GM23338 (cell line): ENCODE data around the gene SFTPD. TPM values are rescaled to one million over a fixed set of nuclear protein-coding genes. Genes with fewer than 3 reads are reported as not detected.

Source experiments
- ATAC-seq: fragments of 200-7000 bp; cut with Tn5 transposase; 3 replicates; pipeline ENCODE4 v1.9.1; 2020
- DNase-seq: peaks from one replicate; pipeline ENCODE4 v3.0.0-alpha.2; 2015; ENCODE audit warnings: low spot score
- H2AFZ ChIP-seq: fragments of 200-600 bp; sonication (generic); 2 replicates; pipeline ENCODE4 v1.8.0; 2016; ENCODE audit warnings: antibody characterized with exemption, mild to moderate bottlenecking, moderate library complexity
- H3F3A ChIP-seq: fragments of 200-600 bp; sonication (generic); replicated peaks from 2 replicates; pipeline ENCODE4 v1.8.0; 2017; ENCODE audit warnings: antibody characterized with exemption, mixed run types, low read depth
- H3K27ac ChIP-seq: fragments of 200-600 bp; sonication (generic); 2 replicates; pipeline ENCODE4 v1.6.1; 2016; ENCODE audit warnings: low read depth
- H3K27me3 ChIP-seq: fragments of 200-600 bp; sonication (generic); 2 replicates; pipeline ENCODE4 v1.8.0; 2016; ENCODE audit warnings: mild to moderate bottlenecking, mixed run types, moderate library complexity; ENCODE audit not compliant: insufficient read depth
- H3K36me3 ChIP-seq: fragments of 200-600 bp; sonication (generic); 2 replicates; pipeline ENCODE4 v1.8.0; 2016; ENCODE audit warnings: mild to moderate bottlenecking; ENCODE audit not compliant: insufficient read depth
- H3K4me1 ChIP-seq: fragments of 200-600 bp; sonication (generic); 2 replicates; pipeline ENCODE4 v1.8.0; 2016; ENCODE audit warnings: mild to moderate bottlenecking, moderate library complexity; ENCODE audit not compliant: insufficient read depth
- H3K4me2 ChIP-seq: fragments of 200-600 bp; sonication (generic); 2 replicates; pipeline ENCODE4 v1.7.1; 2017; ENCODE audit warnings: mixed run types
- H3K4me3 ChIP-seq: fragments of 200-600 bp; sonication (generic); 2 replicates; pipeline ENCODE4 v1.6.1; 2016; ENCODE audit warnings: mixed run types
- H3K79me2 ChIP-seq: fragments of 200-600 bp; sonication (generic); replicated peaks from 2 replicates; pipeline ENCODE4 v1.8.0; 2017; ENCODE audit warnings: mild to moderate bottlenecking; ENCODE audit not compliant: insufficient read depth
- H3K9me2 ChIP-seq: fragments of 200-600 bp; sonication (generic); 2 replicates; pipeline ENCODE4 v1.8.0; 2017; ENCODE audit not compliant: insufficient read depth
- H4K20me1 ChIP-seq: fragments of 200-600 bp; sonication (generic); replicated peaks from 2 replicates; pipeline ENCODE4 v1.8.0; 2017; ENCODE audit warnings: mild to moderate bottlenecking; ENCODE audit not compliant: insufficient read depth
- H3K27ac Mint-ChIP-seq: 2 replicates; pipeline ENCODE4 v1.8.0; 2020; ENCODE audit warnings: inconsistent platforms, mild to moderate bottlenecking, moderate library complexity, mixed read lengths
- H3K27me3 Mint-ChIP-seq: 3 replicates; pipeline ENCODE4 v1.8.0; 2022; ENCODE audit warnings: low read depth, mild to moderate bottlenecking, moderate library complexity, mixed read lengths, inconsistent platforms; ENCODE audit not compliant: insufficient read depth, poor library complexity
- H3K36me3 Mint-ChIP-seq: 3 replicates; pipeline ENCODE4 v1.8.0; 2021; ENCODE audit warnings: low read depth, mild to moderate bottlenecking, inconsistent platforms, moderate library complexity, mixed read lengths
- H3K4me1 Mint-ChIP-seq: 3 replicates; pipeline ENCODE4 v1.8.0; 2020; ENCODE audit warnings: mild to moderate bottlenecking, inconsistent platforms, mixed read lengths
- H3K4me3 Mint-ChIP-seq: 3 replicates; pipeline ENCODE4 v1.8.0; 2021; ENCODE audit warnings: moderate library complexity, mild to moderate bottlenecking, inconsistent platforms, mixed read lengths
- H3K9me3 Mint-ChIP-seq: 3 replicates; pipeline ENCODE4 v1.8.0; 2020; ENCODE audit warnings: moderate library complexity, mild to moderate bottlenecking, inconsistent platforms, mixed read lengths
- CREB1 ChIP-seq: fragments of 250-450 bp; sonication (Bioruptor Pico); IDR thresholded peaks from 2 replicates; pipeline ENCODE4 v1.5.0; 2020; ENCODE audit warnings: low read depth, mild to moderate bottlenecking, moderate library complexity
- EZH2 ChIP-seq: fragments of 200-600 bp; sonication (generic); IDR thresholded peaks from one replicate; pipeline ENCODE4 v1.8.0; 2017; ENCODE audit warnings: antibody characterized with exemption, mild to moderate bottlenecking, low read depth; ENCODE audit not compliant: unreplicated experiment
- EZH2phosphoT487 ChIP-seq: fragments of 200-600 bp; sonication (generic); IDR thresholded peaks from one replicate; pipeline ENCODE4 v1.8.1; 2018; ENCODE audit warnings: antibody characterized with exemption; ENCODE audit not compliant: unreplicated experiment
- JUNB ChIP-seq: IDR thresholded peaks from one replicate; pipeline ENCODE4 v1.6.1; 2016; ENCODE audit warnings: antibody characterized with exemption; ENCODE audit not compliant: unreplicated experiment
- NANOG ChIP-seq: IDR thresholded peaks from 2 replicates; pipeline ENCODE4 v1.6.1; 2016; ENCODE audit warnings: antibody characterized with exemption, borderline replicate concordance
- POLR2AphosphoS5 ChIP-seq: IDR thresholded peaks from 2 replicates; pipeline ENCODE4 v1.6.1; 2016; ENCODE audit warnings: antibody characterized with exemption, low read depth
- STAT1 ChIP-seq: IDR thresholded peaks from one replicate; pipeline ENCODE4 v1.6.1; 2016; ENCODE audit warnings: antibody characterized with exemption; ENCODE audit not compliant: unreplicated experiment
- ZNF114 ChIP-seq: fragments of 250-450 bp; sonication (Bioruptor Pico); IDR thresholded peaks from 2 replicates; pipeline ENCODE4 v1.5.0; 2020; ENCODE audit warnings: mild to moderate bottlenecking, moderate library complexity
- ZNF331 ChIP-seq: fragments of 250-450 bp; sonication (Bioruptor Pico); IDR thresholded peaks from 2 replicates; pipeline ENCODE4 v1.5.0; 2020; ENCODE audit warnings: low read depth, mild to moderate bottlenecking, moderate library complexity
- polyA plus RNA-seq: library from polyadenylated mRNA; unstranded; fragments of >200 nt; fragmentation: Nextera tagmentation; extraction: Ambion mirVana; gene quantifications from 2 replicates; pipeline ENCODE4 v1.2.1, GENCODE V29; 2016
- total RNA-seq: library from RNA; depleted of rRNA; stranded (reverse); fragments of >200 nt; shearing (Covaris generic); gene quantifications from 2 replicates; pipeline ENCODE4 v1.2.3, GENCODE V29; 2014
- TF ChIP-seq, protein P1 (sequence below), 2 experiments: fragments of 200-600 bp in 1 of 2; sonication (generic) in 1 of 2; conservative IDR thresholded peaks; 2 replicates each; pipeline versions ENCODE4 v1.5.1 to v1.6.1; 2016 to 2017; ENCODE audit warnings: antibody characterized with exemption in 2 of 2, low read depth in 2 of 2, mild to moderate bottlenecking in 2 of 2, moderate library complexity in 1 of 2
- TF ChIP-seq, protein P2 (sequence below): IDR thresholded peaks from one replicate; pipeline ENCODE4 v1.6.1; 2018; ENCODE audit warnings: antibody characterized with exemption; ENCODE audit not compliant: unreplicated experiment
- TF ChIP-seq, protein P3 (sequence below): IDR thresholded peaks from 2 replicates; pipeline ENCODE4 v1.6.1; 2016; ENCODE audit warnings: antibody characterized with exemption
- TF ChIP-seq, protein P4 (sequence below): fragments of 250-450 bp; sonication (Bioruptor Pico); IDR thresholded peaks from 2 replicates; pipeline ENCODE4 v1.5.0; 2020; ENCODE audit warnings: mild to moderate bottlenecking, moderate library complexity

The SFTPD gene
- total and polyA plus RNA-seq, 2 experiments from 2014 or later: not detected

DNA sequence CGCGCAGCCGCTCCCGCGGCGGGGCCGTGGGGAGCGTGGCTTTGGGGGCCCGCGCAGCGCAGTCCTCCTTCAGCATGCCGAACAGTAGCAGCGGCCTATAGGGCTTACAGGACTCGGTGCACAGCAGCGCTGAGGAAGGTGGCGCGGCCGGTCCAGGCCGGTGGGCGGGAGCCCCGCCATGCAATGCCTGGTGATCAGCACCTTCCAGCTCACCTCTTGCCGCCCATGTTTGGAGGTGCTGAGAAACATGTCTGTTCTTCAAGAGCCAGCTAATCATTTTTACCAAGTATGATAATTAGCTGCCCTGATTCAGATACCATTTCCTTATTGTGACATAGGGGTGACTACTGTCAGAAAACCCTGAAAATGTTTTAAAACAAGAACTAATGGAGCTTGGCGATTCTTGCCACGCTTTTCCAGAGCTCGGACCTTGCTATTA is 33.5 kb upstream of the SFTPD start:
- no peaks in the 10 kb centered on the region for H3K36me3 ChIP-seq
- H2AFZ ChIP-seq: peak overlapping the region; percentile 97
- H3K9me3 Mint-ChIP-seq: no peaks in the 10 kb centered on the region
- peaks cover 25% of the 10 kb centered on the region for H3K27me3 Mint-ChIP-seq
- no peaks in the 10 kb centered on the region for H3K9me2 ChIP-seq
- no peaks in the 10 kb centered on the region for H3F3A ChIP-seq
- no peak for TF ChIP-seq POLR2AphosphoS5
- TF ChIP-seq ZNF331 (CRISPR knock-in tag): no peak
- no peak for TF ChIP-seq STAT1
- TF ChIP-seq, protein P1, sequence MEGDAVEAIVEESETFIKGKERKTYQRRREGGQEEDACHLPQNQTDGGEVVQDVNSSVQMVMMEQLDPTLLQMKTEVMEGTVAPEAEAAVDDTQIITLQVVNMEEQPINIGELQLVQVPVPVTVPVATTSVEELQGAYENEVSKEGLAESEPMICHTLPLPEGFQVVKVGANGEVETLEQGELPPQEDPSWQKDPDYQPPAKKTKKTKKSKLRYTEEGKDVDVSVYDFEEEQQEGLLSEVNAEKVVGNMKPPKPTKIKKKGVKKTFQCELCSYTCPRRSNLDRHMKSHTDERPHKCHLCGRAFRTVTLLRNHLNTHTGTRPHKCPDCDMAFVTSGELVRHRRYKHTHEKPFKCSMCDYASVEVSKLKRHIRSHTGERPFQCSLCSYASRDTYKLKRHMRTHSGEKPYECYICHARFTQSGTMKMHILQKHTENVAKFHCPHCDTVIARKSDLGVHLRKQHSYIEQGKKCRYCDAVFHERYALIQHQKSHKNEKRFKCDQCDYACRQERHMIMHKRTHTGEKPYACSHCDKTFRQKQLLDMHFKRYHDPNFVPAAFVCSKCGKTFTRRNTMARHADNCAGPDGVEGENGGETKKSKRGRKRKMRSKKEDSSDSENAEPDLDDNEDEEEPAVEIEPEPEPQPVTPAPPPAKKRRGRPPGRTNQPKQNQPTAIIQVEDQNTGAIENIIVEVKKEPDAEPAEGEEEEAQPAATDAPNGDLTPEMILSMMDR (conservative IDR thresholded peaks at IDR 0.05; ENCODE audit: low read depth in 2 of 2): no peak
- TF ChIP-seq, protein P2, sequence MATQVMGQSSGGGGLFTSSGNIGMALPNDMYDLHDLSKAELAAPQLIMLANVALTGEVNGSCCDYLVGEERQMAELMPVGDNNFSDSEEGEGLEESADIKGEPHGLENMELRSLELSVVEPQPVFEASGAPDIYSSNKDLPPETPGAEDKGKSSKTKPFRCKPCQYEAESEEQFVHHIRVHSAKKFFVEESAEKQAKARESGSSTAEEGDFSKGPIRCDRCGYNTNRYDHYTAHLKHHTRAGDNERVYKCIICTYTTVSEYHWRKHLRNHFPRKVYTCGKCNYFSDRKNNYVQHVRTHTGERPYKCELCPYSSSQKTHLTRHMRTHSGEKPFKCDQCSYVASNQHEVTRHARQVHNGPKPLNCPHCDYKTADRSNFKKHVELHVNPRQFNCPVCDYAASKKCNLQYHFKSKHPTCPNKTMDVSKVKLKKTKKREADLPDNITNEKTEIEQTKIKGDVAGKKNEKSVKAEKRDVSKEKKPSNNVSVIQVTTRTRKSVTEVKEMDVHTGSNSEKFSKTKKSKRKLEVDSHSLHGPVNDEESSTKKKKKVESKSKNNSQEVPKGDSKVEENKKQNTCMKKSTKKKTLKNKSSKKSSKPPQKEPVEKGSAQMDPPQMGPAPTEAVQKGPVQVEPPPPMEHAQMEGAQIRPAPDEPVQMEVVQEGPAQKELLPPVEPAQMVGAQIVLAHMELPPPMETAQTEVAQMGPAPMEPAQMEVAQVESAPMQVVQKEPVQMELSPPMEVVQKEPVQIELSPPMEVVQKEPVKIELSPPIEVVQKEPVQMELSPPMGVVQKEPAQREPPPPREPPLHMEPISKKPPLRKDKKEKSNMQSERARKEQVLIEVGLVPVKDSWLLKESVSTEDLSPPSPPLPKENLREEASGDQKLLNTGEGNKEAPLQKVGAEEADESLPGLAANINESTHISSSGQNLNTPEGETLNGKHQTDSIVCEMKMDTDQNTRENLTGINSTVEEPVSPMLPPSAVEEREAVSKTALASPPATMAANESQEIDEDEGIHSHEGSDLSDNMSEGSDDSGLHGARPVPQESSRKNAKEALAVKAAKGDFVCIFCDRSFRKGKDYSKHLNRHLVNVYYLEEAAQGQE: no peak
- no peak for TF ChIP-seq NANOG
- TF ChIP-seq ZNF114: no peak
- TF ChIP-seq, protein P3, sequence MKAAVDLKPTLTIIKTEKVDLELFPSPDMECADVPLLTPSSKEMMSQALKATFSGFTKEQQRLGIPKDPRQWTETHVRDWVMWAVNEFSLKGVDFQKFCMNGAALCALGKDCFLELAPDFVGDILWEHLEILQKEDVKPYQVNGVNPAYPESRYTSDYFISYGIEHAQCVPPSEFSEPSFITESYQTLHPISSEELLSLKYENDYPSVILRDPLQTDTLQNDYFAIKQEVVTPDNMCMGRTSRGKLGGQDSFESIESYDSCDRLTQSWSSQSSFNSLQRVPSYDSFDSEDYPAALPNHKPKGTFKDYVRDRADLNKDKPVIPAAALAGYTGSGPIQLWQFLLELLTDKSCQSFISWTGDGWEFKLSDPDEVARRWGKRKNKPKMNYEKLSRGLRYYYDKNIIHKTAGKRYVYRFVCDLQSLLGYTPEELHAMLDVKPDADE: no peak
- no peak for TF ChIP-seq EZH2phosphoT487
- TF ChIP-seq, protein P4, sequence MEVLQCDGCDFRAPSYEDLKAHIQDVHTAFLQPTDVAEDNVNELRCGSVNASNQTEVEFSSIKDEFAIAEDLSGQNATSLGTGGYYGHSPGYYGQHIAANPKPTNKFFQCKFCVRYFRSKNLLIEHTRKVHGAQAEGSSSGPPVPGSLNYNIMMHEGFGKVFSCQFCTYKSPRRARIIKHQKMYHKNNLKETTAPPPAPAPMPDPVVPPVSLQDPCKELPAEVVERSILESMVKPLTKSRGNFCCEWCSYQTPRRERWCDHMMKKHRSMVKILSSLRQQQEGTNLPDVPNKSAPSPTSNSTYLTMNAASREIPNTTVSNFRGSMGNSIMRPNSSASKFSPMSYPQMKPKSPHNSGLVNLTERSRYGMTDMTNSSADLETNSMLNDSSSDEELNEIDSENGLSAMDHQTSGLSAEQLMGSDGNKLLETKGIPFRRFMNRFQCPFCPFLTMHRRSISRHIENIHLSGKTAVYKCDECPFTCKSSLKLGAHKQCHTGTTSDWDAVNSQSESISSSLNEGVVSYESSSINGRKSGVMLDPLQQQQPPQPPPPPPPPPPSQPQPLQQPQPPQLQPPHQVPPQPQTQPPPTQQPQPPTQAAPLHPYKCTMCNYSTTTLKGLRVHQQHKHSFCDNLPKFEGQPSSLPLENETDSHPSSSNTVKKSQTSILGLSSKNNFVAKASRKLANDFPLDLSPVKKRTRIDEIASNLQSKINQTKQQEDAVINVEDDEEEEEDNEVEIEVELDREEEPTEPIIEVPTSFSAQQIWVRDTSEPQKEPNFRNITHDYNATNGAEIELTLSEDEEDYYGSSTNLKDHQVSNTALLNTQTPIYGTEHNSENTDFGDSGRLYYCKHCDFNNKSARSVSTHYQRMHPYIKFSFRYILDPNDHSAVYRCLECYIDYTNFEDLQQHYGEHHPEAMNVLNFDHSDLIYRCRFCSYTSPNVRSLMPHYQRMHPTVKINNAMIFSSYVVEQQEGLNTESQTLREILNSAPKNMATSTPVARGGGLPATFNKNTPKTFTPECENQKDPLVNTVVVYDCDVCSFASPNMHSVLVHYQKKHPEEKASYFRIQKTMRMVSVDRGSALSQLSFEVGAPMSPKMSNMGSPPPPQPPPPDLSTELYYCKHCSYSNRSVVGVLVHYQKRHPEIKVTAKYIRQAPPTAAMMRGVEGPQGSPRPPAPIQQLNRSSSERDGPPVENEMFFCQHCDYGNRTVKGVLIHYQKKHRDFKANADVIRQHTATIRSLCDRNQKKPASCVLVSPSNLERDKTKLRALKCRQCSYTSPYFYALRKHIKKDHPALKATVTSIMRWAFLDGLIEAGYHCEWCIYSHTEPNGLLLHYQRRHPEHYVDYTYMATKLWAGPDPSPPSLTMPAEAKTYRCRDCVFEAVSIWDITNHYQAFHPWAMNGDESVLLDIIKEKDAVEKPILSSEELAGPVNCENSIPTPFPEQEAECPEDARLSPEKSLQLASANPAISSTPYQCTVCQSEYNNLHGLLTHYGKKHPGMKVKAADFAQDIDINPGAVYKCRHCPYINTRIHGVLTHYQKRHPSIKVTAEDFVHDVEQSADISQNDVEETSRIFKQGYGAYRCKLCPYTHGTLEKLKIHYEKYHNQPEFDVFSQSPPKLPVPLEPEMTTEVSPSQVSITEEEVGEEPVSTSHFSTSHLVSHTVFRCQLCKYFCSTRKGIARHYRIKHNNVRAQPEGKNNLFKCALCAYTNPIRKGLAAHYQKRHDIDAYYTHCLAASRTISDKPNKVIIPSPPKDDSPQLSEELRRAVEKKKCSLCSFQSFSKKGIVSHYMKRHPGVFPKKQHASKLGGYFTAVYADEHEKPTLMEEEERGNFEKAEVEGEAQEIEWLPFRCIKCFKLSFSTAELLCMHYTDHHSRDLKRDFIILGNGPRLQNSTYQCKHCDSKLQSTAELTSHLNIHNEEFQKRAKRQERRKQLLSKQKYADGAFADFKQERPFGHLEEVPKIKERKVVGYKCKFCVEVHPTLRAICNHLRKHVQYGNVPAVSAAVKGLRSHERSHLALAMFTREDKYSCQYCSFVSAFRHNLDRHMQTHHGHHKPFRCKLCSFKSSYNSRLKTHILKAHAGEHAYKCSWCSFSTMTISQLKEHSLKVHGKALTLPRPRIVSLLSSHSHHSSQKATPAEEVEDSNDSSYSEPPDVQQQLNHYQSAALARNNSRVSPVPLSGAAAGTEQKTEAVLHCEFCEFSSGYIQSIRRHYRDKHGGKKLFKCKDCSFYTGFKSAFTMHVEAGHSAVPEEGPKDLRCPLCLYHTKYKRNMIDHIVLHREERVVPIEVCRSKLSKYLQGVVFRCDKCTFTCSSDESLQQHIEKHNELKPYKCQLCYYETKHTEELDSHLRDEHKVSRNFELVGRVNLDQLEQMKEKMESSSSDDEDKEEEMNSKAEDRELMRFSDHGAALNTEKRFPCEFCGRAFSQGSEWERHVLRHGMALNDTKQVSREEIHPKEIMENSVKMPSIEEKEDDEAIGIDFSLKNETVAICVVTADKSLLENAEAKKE (CRISPR knock-in tag): no peak
- TF ChIP-seq CREB1: no peak
- TF ChIP-seq JUNB: no peak
- no peak for TF ChIP-seq EZH2
- ATAC-seq (peak; percentile 59), DNase-seq (peak; percentile 50)
- peak overlapping the region; percentile 64 for H3K4me3 Mint-ChIP-seq
- H3K27ac Mint-ChIP-seq: no peak overlapping the region
- H3K4me1 ChIP-seq: peaks cover 30% of the 10 kb centered on the region
- peaks cover 30% of the 10 kb centered on the region for H3K27me3 ChIP-seq
- H3K4me2 ChIP-seq: peak overlapping the region; percentile 62
- no peaks in the 10 kb centered on the region; the same call in 2 of the 3 replicates for H3K36me3 Mint-ChIP-seq
- H3K79me2 ChIP-seq: no peaks in the 10 kb centered on the region
- H4K20me1 ChIP-seq: no peaks in the 10 kb centered on the region
- H3K27ac ChIP-seq: no peak overlapping the region
- H3K4me1 Mint-ChIP-seq: peaks cover 20% of the 10 kb centered on the region
- peak overlapping the region; percentile 82 for H3K4me3 ChIP-seq
